WTC11 (cell line): ENCODE measurements around the gene TRAF2. TPM values are rescaled to one million over a fixed set of nuclear protein-coding genes. Genes with fewer than 3 reads are reported as not detected.

ENCODE experiments used
- ATAC-seq: fragments of 200-7000 bp; cut with Tn5 transposase; 2 replicates; pipeline ENCODE4 v1.10.0; 2021; ENCODE audit warnings: mild to moderate bottlenecking, moderate library complexity
- CTCF ChIA-PET: fragments of 300-600 bp; sonication (Branson Sonifier 250); formaldehyde crosslinking; loops from one replicate; lab custom pipeline; 2021; ENCODE audit warnings: antibody characterized with exemption; lab: Charles Lee
- POLR2A ChIA-PET: fragments of 350-600 bp; sonication (Branson Sonifier 250); formaldehyde crosslinking; loops from one replicate; lab custom pipeline; 2021; ENCODE audit warnings: antibody characterized with exemption; lab: Charles Lee
- DNase-seq: peaks from one replicate; pipeline ENCODE4 v3.0.0; 2021; ENCODE audit warnings: low spot score
- H3K27ac Mint-ChIP-seq: 2 replicates; pipeline ENCODE4 v1.8.0; 2021; ENCODE audit warnings: mixed read lengths
- H3K27me3 Mint-ChIP-seq: 2 replicates; pipeline ENCODE4 v1.8.0; 2021; ENCODE audit warnings: low read depth, mild to moderate bottlenecking, moderate library complexity, mixed read lengths
- H3K36me3 Mint-ChIP-seq: 2 replicates; pipeline ENCODE4 v1.8.0; 2021; ENCODE audit warnings: mixed read lengths
- H3K4me1 Mint-ChIP-seq: 2 replicates; pipeline ENCODE4 v1.8.0; 2022; ENCODE audit warnings: mixed read lengths
- H3K4me3 Mint-ChIP-seq: 2 replicates; pipeline ENCODE4 v1.8.0; 2021; ENCODE audit warnings: mild to moderate bottlenecking, moderate library complexity, mixed read lengths
- H3K9me3 Mint-ChIP-seq: 2 replicates; pipeline ENCODE4 v1.8.0; 2021; ENCODE audit warnings: mixed read lengths
- ATF1 ChIP-seq: sonication (generic); formaldehyde crosslinking; IDR thresholded peaks from 2 replicates; pipeline ENCODE4 v1.8.1; 2023; ENCODE audit warnings: mild to moderate bottlenecking, moderate library complexity, missing genetic modification reagents
- CREB1 ChIP-seq: sonication (generic); formaldehyde crosslinking; IDR thresholded peaks from 2 replicates; pipeline ENCODE4 v1.8.0; 2023; ENCODE audit warnings: mild to moderate bottlenecking, missing genetic modification reagents
- ESRRA ChIP-seq: sonication (generic); formaldehyde crosslinking; IDR thresholded peaks from 2 replicates; pipeline ENCODE4 v1.8.1; 2022; ENCODE audit warnings: mild to moderate bottlenecking, missing genetic modification reagents, borderline replicate concordance
- GABPB1 ChIP-seq: sonication (generic); formaldehyde crosslinking; IDR thresholded peaks from 2 replicates; pipeline ENCODE4 v1.8.1; 2023; ENCODE audit warnings: mild to moderate bottlenecking, missing genetic modification reagents
- HMGA2 ChIP-seq: fragments of 250-450 bp; sonication (Bioruptor Pico); IDR thresholded peaks from 2 replicates; pipeline ENCODE4 v1.4.0; 2021; ENCODE audit warnings: mild to moderate bottlenecking, moderate library complexity
- JAZF1 ChIP-seq: fragments of 250-450 bp; sonication (Bioruptor Pico); IDR thresholded peaks from 2 replicates; pipeline ENCODE4 v1.9.0; 2021; ENCODE audit warnings: moderate library complexity, mild to moderate bottlenecking, inconsistent platforms
- RORB ChIP-seq: fragments of 250-450 bp; sonication (Bioruptor Pico); IDR thresholded peaks from 2 replicates; pipeline ENCODE4 v1.9.0; 2021; ENCODE audit warnings: mild to moderate bottlenecking
- TCF7 ChIP-seq: sonication (generic); formaldehyde crosslinking; IDR thresholded peaks from 2 replicates; pipeline ENCODE4 v1.8.0; 2022; ENCODE audit warnings: mild to moderate bottlenecking, low read depth, missing genetic modification reagents, moderate library complexity
- ZNF121 ChIP-seq: sonication (generic); formaldehyde crosslinking; IDR thresholded peaks from 2 replicates; pipeline ENCODE4 v1.8.0; 2023; ENCODE audit warnings: missing genetic modification reagents
- ZNF138 ChIP-seq: sonication (generic); formaldehyde crosslinking; conservative IDR thresholded peaks from 2 replicates; pipeline ENCODE4 v1.8.1; 2022; ENCODE audit warnings: mild to moderate bottlenecking, moderate library complexity, missing genetic modification reagents
- ZNF263 ChIP-seq: sonication (generic); formaldehyde crosslinking; IDR thresholded peaks from 2 replicates; pipeline ENCODE4 v1.8.1; 2022; ENCODE audit warnings: low read depth, mild to moderate bottlenecking, moderate library complexity, missing genetic modification reagents
- ZNF416 ChIP-seq: fragments of 250-450 bp; sonication (Bioruptor Pico); IDR thresholded peaks from 2 replicates; pipeline ENCODE4 v1.9.0; 2021; ENCODE audit warnings: mild to moderate bottlenecking, inconsistent platforms
- ZNF423 ChIP-seq: fragments of 250-450 bp; sonication (Bioruptor Pico); IDR thresholded peaks from 2 replicates; pipeline ENCODE4 v2.1.2; 2022; ENCODE audit warnings: mild to moderate bottlenecking, moderate library complexity
- ZNF671 ChIP-seq: fragments of 250-450 bp; sonication (Bioruptor Pico); IDR thresholded peaks from 2 replicates; pipeline ENCODE4 v1.8.0; 2021; ENCODE audit warnings: mild to moderate bottlenecking
- total RNA-seq: library from RNA; stranded (reverse); gene quantifications from 3 replicates; pipeline ENCODE4 v1.2.3, GENCODE V29; 2021
- TF ChIP-seq, protein P1 (sequence below): sonication (generic); formaldehyde crosslinking; IDR thresholded peaks from 2 replicates; pipeline ENCODE4 v1.8.1; 2023; ENCODE audit warnings: mild to moderate bottlenecking, missing genetic modification reagents, borderline replicate concordance
- TF ChIP-seq, protein P2 (sequence below): sonication (generic); formaldehyde crosslinking; IDR thresholded peaks from 2 replicates; pipeline ENCODE4 v1.8.0; 2022; ENCODE audit warnings: mild to moderate bottlenecking, missing genetic modification reagents
- TF ChIP-seq, protein P3 (sequence below): sonication (generic); formaldehyde crosslinking; IDR thresholded peaks from 2 replicates; pipeline ENCODE4 v1.8.0; 2022; ENCODE audit warnings: mild to moderate bottlenecking, missing genetic modification reagents
- TF ChIP-seq, protein P4 (sequence below): fragments of 250-450 bp; sonication (Bioruptor Pico); IDR thresholded peaks from 2 replicates; pipeline ENCODE4 v1.9.0; 2021; ENCODE audit warnings: mild to moderate bottlenecking, borderline replicate concordance
- TF ChIP-seq, protein P5 (sequence below): sonication (generic); formaldehyde crosslinking; IDR thresholded peaks from 2 replicates; pipeline ENCODE4 v1.8.1; 2023; ENCODE audit warnings: mild to moderate bottlenecking, missing genetic modification reagents

Gene TRAF2
- total RNA-seq, 1 experiment from 2014 or later = 55.0 TPM

DNA sequence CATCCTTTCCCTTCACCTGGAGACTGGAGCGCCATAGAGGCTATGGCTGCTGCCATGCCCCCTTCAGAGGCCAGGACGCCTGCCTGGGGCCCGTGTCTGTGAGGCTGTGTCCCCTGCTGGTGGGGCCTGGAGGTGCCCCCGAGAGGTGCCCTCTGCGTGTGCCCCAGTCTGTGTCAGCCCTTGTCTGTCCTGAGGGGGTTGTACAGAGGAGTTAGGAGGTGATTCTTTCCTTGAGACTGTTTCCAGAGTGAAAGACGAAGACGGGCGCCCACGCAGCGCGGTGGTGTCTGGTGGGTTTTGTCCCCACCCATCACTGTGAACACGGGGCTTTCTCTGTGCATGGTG lies 24.6 kb downstream of the TRAF2 start (continued):
- TF ChIP-seq, protein P1, sequence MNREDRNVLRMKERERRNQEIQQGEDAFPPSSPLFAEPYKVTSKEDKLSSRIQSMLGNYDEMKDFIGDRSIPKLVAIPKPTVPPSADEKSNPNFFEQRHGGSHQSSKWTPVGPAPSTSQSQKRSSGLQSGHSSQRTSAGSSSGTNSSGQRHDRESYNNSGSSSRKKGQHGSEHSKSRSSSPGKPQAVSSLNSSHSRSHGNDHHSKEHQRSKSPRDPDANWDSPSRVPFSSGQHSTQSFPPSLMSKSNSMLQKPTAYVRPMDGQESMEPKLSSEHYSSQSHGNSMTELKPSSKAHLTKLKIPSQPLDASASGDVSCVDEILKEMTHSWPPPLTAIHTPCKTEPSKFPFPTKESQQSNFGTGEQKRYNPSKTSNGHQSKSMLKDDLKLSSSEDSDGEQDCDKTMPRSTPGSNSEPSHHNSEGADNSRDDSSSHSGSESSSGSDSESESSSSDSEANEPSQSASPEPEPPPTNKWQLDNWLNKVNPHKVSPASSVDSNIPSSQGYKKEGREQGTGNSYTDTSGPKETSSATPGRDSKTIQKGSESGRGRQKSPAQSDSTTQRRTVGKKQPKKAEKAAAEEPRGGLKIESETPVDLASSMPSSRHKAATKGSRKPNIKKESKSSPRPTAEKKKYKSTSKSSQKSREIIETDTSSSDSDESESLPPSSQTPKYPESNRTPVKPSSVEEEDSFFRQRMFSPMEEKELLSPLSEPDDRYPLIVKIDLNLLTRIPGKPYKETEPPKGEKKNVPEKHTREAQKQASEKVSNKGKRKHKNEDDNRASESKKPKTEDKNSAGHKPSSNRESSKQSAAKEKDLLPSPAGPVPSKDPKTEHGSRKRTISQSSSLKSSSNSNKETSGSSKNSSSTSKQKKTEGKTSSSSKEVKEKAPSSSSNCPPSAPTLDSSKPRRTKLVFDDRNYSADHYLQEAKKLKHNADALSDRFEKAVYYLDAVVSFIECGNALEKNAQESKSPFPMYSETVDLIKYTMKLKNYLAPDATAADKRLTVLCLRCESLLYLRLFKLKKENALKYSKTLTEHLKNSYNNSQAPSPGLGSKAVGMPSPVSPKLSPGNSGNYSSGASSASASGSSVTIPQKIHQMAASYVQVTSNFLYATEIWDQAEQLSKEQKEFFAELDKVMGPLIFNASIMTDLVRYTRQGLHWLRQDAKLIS (CRISPR knock-in tag) = no peak
- TF ChIP-seq ZNF263 (CRISPR knock-in tag) = no peak
- TF ChIP-seq, protein P2, sequence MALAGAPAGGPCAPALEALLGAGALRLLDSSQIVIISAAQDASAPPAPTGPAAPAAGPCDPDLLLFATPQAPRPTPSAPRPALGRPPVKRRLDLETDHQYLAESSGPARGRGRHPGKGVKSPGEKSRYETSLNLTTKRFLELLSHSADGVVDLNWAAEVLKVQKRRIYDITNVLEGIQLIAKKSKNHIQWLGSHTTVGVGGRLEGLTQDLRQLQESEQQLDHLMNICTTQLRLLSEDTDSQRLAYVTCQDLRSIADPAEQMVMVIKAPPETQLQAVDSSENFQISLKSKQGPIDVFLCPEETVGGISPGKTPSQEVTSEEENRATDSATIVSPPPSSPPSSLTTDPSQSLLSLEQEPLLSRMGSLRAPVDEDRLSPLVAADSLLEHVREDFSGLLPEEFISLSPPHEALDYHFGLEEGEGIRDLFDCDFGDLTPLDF (CRISPR knock-in tag) = no peak
- TF ChIP-seq, all 79 proteins: peak for 0

DNA sequence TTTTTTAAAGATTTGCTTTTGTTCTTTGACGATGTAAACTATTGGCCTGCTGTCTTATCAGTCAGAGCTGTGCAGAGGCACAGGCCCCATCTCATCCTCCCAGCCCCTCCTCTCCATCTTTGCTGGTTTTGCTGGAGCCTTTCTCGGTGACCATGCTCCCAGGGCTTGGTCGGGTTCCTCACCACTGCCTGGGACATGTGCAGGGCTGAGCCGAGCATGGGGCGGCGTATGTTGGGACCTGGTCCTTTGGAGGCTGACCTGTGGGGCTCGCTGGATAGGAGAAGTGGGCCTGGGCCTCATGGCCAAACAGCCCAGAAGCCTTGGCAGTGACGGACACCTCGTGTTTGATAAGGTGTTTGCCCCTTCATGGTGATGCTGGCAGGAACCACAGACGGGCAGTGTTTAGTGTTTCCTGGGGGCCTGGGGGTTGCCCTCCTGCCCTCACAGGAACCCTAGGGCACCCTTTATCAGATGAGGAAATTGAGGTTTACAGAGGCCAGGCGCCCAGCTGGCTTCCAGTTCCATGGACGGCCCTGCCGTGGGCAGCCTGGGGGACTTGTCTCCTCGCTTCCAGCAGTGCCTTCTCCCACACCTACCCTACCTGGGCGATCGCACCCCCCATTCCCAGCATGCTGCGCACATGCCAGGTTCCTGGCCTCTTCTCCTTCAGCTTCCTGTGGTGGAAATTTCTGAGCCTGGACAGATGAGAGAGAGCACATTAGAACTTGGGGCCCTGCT lies 27.6 kb downstream of the TRAF2 start:
- ATAC-seq = no peak
- no peaks in the 10 kb centered on the region for H3K27me3 Mint-ChIP-seq
- DNase-seq = no peak
- H3K9me3 Mint-ChIP-seq = no peaks in the 10 kb centered on the region
- H3K36me3 Mint-ChIP-seq = peaks cover 53% of the 10 kb centered on the region
- POLR2A ChIA-PET = interaction anchor here (0.5 kb wide), 1 partner anchor 347 kb away, joined by 3 read pairs; no protein-coding TSS in a partner anchor
- no peaks in the 10 kb centered on the region for H3K4me1 Mint-ChIP-seq
- no peak for TF ChIP-seq ZNF263 (CRISPR knock-in tag)
- no peak for TF ChIP-seq JAZF1 (CRISPR knock-in tag)
- no peak for TF ChIP-seq ZNF423 (CRISPR knock-in tag)
- TF ChIP-seq, protein P3, sequence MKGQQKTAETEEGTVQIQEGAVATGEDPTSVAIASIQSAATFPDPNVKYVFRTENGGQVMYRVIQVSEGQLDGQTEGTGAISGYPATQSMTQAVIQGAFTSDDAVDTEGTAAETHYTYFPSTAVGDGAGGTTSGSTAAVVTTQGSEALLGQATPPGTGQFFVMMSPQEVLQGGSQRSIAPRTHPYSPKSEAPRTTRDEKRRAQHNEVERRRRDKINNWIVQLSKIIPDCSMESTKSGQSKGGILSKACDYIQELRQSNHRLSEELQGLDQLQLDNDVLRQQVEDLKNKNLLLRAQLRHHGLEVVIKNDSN = no peak
- TF ChIP-seq TCF7 = no peak
- TF ChIP-seq HMGA2 (CRISPR knock-in tag) = no peak
- TF ChIP-seq, protein P4, sequence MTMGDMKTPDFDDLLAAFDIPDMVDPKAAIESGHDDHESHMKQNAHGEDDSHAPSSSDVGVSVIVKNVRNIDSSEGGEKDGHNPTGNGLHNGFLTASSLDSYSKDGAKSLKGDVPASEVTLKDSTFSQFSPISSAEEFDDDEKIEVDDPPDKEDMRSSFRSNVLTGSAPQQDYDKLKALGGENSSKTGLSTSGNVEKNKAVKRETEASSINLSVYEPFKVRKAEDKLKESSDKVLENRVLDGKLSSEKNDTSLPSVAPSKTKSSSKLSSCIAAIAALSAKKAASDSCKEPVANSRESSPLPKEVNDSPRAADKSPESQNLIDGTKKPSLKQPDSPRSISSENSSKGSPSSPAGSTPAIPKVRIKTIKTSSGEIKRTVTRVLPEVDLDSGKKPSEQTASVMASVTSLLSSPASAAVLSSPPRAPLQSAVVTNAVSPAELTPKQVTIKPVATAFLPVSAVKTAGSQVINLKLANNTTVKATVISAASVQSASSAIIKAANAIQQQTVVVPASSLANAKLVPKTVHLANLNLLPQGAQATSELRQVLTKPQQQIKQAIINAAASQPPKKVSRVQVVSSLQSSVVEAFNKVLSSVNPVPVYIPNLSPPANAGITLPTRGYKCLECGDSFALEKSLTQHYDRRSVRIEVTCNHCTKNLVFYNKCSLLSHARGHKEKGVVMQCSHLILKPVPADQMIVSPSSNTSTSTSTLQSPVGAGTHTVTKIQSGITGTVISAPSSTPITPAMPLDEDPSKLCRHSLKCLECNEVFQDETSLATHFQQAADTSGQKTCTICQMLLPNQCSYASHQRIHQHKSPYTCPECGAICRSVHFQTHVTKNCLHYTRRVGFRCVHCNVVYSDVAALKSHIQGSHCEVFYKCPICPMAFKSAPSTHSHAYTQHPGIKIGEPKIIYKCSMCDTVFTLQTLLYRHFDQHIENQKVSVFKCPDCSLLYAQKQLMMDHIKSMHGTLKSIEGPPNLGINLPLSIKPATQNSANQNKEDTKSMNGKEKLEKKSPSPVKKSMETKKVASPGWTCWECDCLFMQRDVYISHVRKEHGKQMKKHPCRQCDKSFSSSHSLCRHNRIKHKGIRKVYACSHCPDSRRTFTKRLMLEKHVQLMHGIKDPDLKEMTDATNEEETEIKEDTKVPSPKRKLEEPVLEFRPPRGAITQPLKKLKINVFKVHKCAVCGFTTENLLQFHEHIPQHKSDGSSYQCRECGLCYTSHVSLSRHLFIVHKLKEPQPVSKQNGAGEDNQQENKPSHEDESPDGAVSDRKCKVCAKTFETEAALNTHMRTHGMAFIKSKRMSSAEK (CRISPR knock-in tag) = no peak
- no peak for TF ChIP-seq CREB1 (CRISPR knock-in tag)
- TF ChIP-seq ZNF416 (CRISPR knock-in tag) = no peak
- no peak for TF ChIP-seq ATF1
- TF ChIP-seq ZNF121 (CRISPR knock-in tag) = no peak
- no peak for TF ChIP-seq GABPB1 (CRISPR knock-in tag)
- TF ChIP-seq RORB (CRISPR knock-in tag) = no peak
- TF ChIP-seq, protein P5, sequence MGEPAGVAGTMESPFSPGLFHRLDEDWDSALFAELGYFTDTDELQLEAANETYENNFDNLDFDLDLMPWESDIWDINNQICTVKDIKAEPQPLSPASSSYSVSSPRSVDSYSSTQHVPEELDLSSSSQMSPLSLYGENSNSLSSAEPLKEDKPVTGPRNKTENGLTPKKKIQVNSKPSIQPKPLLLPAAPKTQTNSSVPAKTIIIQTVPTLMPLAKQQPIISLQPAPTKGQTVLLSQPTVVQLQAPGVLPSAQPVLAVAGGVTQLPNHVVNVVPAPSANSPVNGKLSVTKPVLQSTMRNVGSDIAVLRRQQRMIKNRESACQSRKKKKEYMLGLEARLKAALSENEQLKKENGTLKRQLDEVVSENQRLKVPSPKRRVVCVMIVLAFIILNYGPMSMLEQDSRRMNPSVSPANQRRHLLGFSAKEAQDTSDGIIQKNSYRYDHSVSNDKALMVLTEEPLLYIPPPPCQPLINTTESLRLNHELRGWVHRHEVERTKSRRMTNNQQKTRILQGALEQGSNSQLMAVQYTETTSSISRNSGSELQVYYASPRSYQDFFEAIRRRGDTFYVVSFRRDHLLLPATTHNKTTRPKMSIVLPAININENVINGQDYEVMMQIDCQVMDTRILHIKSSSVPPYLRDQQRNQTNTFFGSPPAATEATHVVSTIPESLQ (CRISPR knock-in tag) = no peak
- no peak for TF ChIP-seq ZNF671 (CRISPR knock-in tag)
- TF ChIP-seq ESRRA (CRISPR knock-in tag) = no peak
- no peak for TF ChIP-seq ZNF138 (CRISPR knock-in tag)
- no peak overlapping the region for H3K27ac Mint-ChIP-seq
- CTCF ChIA-PET = interaction anchor here (0.7 kb wide), 1 partner anchor 86 kb away, joined by 4 read pairs; no protein-coding TSS in a partner anchor
- no peak overlapping the region for H3K4me3 Mint-ChIP-seq
